ENCODE data around the gene OCA2. TPM values are rescaled to one million over a fixed set of nuclear protein-coding genes. Genes with fewer than 3 reads are reported as not detected.
"Not testable (repeated sequence)": the region's sequence is repeated elsewhere in the genome, so short reads cannot be mapped to it uniquely, and the experiment has no call there.

The OCA2 gene
- total RNA-seq, 2 donors from 2014 or later = 0.10 to 0.82 TPM

- H3K27me3 ChIP-seq = no peaks in the 10 kb centered on the region
- H3K9me3 ChIP-seq = no peaks in the 10 kb centered on the region
- H3K9ac ChIP-seq (ENCODE audit: low read depth in 2 of 2, low read length in 2 of 2) = no peak overlapping the region
- no peaks in the 10 kb centered on the region for H3K4me1 ChIP-seq
- H3K4me3 ChIP-seq = no peak overlapping the region
- H3K36me3 ChIP-seq = no peaks in the 10 kb centered on the region
- TF ChIP-seq, protein P1, sequence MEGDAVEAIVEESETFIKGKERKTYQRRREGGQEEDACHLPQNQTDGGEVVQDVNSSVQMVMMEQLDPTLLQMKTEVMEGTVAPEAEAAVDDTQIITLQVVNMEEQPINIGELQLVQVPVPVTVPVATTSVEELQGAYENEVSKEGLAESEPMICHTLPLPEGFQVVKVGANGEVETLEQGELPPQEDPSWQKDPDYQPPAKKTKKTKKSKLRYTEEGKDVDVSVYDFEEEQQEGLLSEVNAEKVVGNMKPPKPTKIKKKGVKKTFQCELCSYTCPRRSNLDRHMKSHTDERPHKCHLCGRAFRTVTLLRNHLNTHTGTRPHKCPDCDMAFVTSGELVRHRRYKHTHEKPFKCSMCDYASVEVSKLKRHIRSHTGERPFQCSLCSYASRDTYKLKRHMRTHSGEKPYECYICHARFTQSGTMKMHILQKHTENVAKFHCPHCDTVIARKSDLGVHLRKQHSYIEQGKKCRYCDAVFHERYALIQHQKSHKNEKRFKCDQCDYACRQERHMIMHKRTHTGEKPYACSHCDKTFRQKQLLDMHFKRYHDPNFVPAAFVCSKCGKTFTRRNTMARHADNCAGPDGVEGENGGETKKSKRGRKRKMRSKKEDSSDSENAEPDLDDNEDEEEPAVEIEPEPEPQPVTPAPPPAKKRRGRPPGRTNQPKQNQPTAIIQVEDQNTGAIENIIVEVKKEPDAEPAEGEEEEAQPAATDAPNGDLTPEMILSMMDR (IDR thresholded peaks at IDR 0.05) = no peak
- intact Hi-C loops (cut with DNase I) = no loop called here
- H3K27ac ChIP-seq = no peak overlapping the region
- no peak for DNase-seq
Measured at GRCh38 chr15:27769652-27770051, 329.5 kb downstream of the OCA2 start.

DNA sequence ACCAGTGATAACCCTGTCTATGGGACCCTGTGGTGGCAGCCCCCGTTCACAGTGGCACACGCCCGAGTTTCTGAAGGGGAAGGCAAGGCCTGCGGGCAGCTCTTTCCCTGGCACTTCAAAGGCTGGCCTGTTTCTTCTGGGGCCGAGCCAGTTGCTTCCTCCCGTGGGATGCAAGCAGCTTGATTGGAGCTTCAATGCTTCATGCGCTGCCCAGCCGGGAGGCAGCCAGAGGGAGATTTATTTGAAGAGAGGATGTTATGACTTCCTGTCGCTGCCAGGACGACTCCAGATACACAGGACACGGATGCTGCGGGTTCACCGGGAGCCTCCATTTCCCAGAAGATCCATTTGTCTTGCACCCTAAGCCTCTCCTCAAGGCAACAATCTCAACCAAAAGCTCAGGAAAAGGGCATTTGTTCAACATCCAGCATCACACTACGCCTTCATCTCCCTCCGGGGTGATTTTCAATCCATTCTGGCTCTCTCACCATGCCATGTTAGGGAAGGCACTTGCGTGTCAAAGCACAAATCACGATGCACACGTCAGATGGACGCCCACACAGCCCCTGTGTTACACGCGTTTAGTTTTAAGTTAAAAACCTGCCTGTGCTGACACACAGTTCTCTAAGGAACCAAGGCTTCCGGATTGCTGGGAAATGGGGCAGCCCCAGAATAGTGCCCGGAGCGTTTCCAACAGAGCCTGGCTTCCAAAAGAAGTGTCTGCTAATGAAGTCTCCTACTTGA lies 330.2 kb downstream of the OCA2 start:
- H3K9me3 ChIP-seq = no peaks in the 10 kb centered on the region
- TF ChIP-seq, protein P1 (IDR thresholded peaks at IDR 0.05) = no peak

GRCh38 chr15:27767918-27768640 lies 331.0 kb downstream of the OCA2 start:
- Histone ChIP-seq H3K27ac (no peak overlapping the region), H3K4me1 (no peaks in the 10 kb centered on the region), H3K4me3 (no peak overlapping the region), H3K9ac (ENCODE audit: low read depth in 2 of 2, low read length in 2 of 2) (no peak overlapping the region), H3K9me3 (no peaks in the 10 kb centered on the region), H3K36me3 (no peaks in the 10 kb centered on the region), H3K27me3 (no peaks in the 10 kb centered on the region)
- intact Hi-C loops (cut with DNase I) = no loop called here
- DNase-seq = no peak
- TF ChIP-seq, protein P1 (IDR thresholded peaks at IDR 0.05) = no peak

More for the DNA sequence above, 330.2 kb downstream of the OCA2 start:
- Histone ChIP-seq H3K36me3 (no peaks in the 10 kb centered on the region), H3K27ac (no peak overlapping the region), H3K4me1 (no peaks in the 10 kb centered on the region), H3K27me3 (no peaks in the 10 kb centered on the region), H3K9ac (ENCODE audit: low read depth in 2 of 2, low read length in 2 of 2) (no peak overlapping the region), H3K4me3 (no peak overlapping the region)
- intact Hi-C loops (cut with DNase I) = no loop called here
- DNase-seq = no peak

DNA sequence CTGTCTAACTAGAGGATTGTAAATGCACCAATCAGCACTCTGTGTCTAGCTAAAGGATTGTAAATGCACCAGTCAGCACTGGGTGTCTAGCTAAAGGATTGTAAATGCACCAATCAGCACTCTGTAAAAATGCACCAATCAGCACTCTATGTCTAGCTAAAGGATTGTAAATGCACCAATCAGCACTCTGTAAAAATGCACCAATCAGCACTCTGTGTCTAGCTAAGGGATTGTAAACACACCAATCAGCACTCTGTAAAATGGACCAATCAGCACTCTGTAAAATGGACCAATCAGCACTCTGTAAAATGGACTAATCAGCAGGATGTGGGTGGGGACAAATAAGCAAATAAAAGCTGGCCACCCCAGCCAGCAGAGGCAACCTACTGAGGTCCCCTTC lies 331.7 kb downstream of the OCA2 start:
- H3K36me3 ChIP-seq; H3K9me3 ChIP-seq; H3K27ac ChIP-seq; H3K9ac ChIP-seq (ENCODE audit: low read depth in 2 of 2, low read length in 2 of 2); intact Hi-C loops (cut with DNase I); DNase-seq; H3K4me3 ChIP-seq; H3K27me3 ChIP-seq; H3K4me1 ChIP-seq: not testable (repeated sequence)

- Histone ChIP-seq H3K9me3 (no peaks in the 10 kb centered on the region), H3K4me1 (no peaks in the 10 kb centered on the region), H3K9ac (ENCODE audit: low read depth in 2 of 2, low read length in 2 of 2) (no peak overlapping the region), H3K27me3 (no peaks in the 10 kb centered on the region), H3K4me3 (no peak overlapping the region), H3K27ac (no peak overlapping the region), H3K36me3 (no peaks in the 10 kb centered on the region)
- DNase-seq = no peak
- TF ChIP-seq, protein P1 (IDR thresholded peaks at IDR 0.05) = no peak
- intact Hi-C loops (cut with DNase I) = no loop called here
Measured at GRCh38 chr15:27764339-27764738, 334.8 kb downstream of the OCA2 start.

DNA sequence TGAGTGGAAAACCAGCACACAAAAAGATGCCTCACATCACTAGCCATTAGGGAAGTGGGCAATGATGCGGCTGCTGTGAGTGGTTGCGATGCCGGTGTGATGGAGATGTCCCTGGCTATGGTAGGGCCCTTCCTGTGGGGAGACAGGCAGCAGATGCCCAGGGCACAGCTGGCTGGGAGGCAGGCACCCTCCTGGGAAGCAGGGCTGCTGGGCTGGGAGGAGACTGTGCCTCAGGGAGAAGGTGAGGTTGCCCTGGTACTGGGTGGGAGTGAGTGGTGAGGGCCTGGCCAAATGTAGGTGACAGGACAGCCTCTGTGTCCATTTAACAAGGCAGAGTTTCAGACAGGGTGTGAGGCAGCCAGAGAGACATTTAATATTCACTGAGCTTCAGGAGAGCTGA lies 335.6 kb downstream of the OCA2 start:
- no peaks in the 10 kb centered on the region for H3K9me3 ChIP-seq
- no peak overlapping the region for H3K27ac ChIP-seq
- H3K27me3 ChIP-seq = no peaks in the 10 kb centered on the region
- TF ChIP-seq, protein P1 (IDR thresholded peaks at IDR 0.05) = no peak
- intact Hi-C loops (cut with DNase I) = no loop called here
- no peak for DNase-seq
- H3K4me1 ChIP-seq = no peaks in the 10 kb centered on the region
- no peaks in the 10 kb centered on the region for H3K36me3 ChIP-seq
- H3K9ac ChIP-seq (ENCODE audit: low read depth in 2 of 2, low read length in 2 of 2) = no peak overlapping the region
- H3K4me3 ChIP-seq = no peak overlapping the region

Measured in colonic mucosa (tissue), 4 donors.